ENCODE measurements around the gene C7orf25.

- TF ChIP-seq CTCF (conservative IDR thresholded peaks at IDR 0.05; ENCODE audit: low read depth, low read length) (no peak), EZH2phosphoT487 (IDR thresholded peaks at IDR 0.05; ENCODE audit: borderline replicate concordance, low read length) (no peak), EZH2 (IDR thresholded peaks at IDR 0.05; ENCODE audit: low read length, unreplicated experiment) (no peak)
These were observed 11.0 kb downstream of the C7orf25 start for GRCh38 chr7:42900842-42901241.

Data from PC-3 (cell line).